ENCODE data around the gene CAMTA1.

DNA sequence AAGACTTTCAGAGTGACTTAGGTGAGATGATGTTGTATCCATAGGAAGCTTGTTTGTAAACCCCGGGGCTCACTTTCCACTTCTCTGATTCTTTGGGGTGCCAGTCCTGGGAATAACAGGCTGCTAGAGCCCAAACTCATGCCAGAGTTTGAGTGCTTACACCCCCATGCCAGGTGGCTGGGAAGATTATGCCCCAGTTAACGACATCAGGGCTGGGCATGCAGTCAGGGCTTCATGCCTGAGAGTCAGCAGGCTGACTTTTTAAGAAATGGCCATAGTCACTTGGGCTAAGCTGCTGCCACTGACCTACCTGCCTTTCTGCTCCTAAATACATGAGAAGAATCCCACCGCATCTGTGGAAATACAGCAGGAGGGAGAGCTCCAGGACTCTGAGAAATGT is 560.3 kb downstream of the CAMTA1 start:
- TF ChIP-seq, protein P1, sequence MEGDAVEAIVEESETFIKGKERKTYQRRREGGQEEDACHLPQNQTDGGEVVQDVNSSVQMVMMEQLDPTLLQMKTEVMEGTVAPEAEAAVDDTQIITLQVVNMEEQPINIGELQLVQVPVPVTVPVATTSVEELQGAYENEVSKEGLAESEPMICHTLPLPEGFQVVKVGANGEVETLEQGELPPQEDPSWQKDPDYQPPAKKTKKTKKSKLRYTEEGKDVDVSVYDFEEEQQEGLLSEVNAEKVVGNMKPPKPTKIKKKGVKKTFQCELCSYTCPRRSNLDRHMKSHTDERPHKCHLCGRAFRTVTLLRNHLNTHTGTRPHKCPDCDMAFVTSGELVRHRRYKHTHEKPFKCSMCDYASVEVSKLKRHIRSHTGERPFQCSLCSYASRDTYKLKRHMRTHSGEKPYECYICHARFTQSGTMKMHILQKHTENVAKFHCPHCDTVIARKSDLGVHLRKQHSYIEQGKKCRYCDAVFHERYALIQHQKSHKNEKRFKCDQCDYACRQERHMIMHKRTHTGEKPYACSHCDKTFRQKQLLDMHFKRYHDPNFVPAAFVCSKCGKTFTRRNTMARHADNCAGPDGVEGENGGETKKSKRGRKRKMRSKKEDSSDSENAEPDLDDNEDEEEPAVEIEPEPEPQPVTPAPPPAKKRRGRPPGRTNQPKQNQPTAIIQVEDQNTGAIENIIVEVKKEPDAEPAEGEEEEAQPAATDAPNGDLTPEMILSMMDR (IDR thresholded peaks at IDR 0.05; ENCODE audit: insufficient read depth, low read depth, low read length), result no peak
- no peak for TF ChIP-seq EZH2 (IDR thresholded peaks at IDR 0.05; ENCODE audit: insufficient read depth, low read length)

Data from astrocyte (in vitro differentiated cells and primary cell).